Activated naive CD4-positive, alpha-beta T cell treated with anti-CD3 and anti-CD28 coated beads, Interleukin-2, amount 10 ng/mL, durations not matched to agents 7 days and 5 days (primary cell): Measurements from ENCODE around the gene AMIGO1.

Source experiments
- CTCF ChIA-PET: fragments of 350-600 bp; sonication (Branson Sonifier 250); formaldehyde crosslinking; loops from one replicate; lab custom pipeline; 2021; ENCODE audit warnings: antibody characterized with exemption; lab: Charles Lee
- DNase-seq: peaks from one replicate; pipeline ENCODE4 v3.0.0-alpha.2; 2020
- H3K27ac Mint-ChIP-seq: one replicate; pipeline ENCODE4 v1.8.0; 2021; ENCODE audit warnings: mild to moderate bottlenecking, moderate library complexity, mixed read lengths
- H3K27me3 Mint-ChIP-seq: one replicate; pipeline ENCODE4 v1.8.0; 2021; ENCODE audit warnings: mild to moderate bottlenecking, mixed read lengths
- H3K36me3 Mint-ChIP-seq: one replicate; pipeline ENCODE4 v1.8.0; 2021; ENCODE audit warnings: mixed read lengths
- H3K4me1 Mint-ChIP-seq: one replicate; pipeline ENCODE4 v1.8.0; 2021; ENCODE audit warnings: mixed read lengths
- H3K4me3 Mint-ChIP-seq: one replicate; pipeline ENCODE4 v1.8.0; 2021; ENCODE audit warnings: mild to moderate bottlenecking, moderate library complexity, mixed read lengths
- H3K9me3 Mint-ChIP-seq: one replicate; pipeline ENCODE4 v1.8.0; 2021; ENCODE audit warnings: mixed read lengths

The AMIGO1 gene

DNA sequence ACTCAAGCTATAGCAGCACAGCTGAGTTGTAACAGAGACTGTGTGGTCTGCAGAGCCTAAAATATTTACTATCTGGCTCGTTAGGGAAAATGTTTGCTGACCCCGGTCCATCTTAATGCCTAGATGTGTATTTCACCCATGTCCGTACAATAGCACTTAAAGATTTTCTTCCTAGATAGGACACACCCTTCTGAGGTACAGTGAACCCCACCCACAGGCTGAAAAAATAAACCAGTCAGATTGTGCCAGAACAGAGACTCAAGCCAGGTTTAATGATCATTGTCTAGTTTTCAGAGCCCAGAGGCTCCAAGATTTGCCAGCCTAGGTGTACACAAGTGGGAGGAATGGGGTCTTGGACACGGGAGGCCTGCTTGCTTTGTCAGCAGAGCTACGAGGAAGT is 5.6 kb downstream of the AMIGO1 start:
- peaks cover 84% of the 10 kb centered on the region for H3K4me1 Mint-ChIP-seq
- no peaks in the 10 kb centered on the region for H3K9me3 Mint-ChIP-seq
- DNase-seq: no peak
- H3K36me3 Mint-ChIP-seq: peaks cover 53% of the 10 kb centered on the region
- peaks cover 11% of the 10 kb centered on the region for H3K27me3 Mint-ChIP-seq
- CTCF ChIA-PET: interaction anchor here (0.6 to 37.4 kb wide), 3 partner anchors 11 to 226 kb away, joined by 3 to 1080 read pairs (median 112); partner anchors contain the start of genes CYB561D1 and GPR61
- peak overlapping the region; percentile 81 for H3K27ac Mint-ChIP-seq
- peak overlapping the region; percentile 73 for H3K4me3 Mint-ChIP-seq

GRCh38 chr1:109502364-109502851 is 7.1 kb downstream of the AMIGO1 start:
- DNase-seq: peak; percentile 78
- peak overlapping the region; percentile 95 for H3K27ac Mint-ChIP-seq

GRCh38 chr1:109501644-109502363 is 7.7 kb downstream of the AMIGO1 start:
- Mint-ChIP-seq H3K4me1 (peaks cover 84% of the 10 kb centered on the region), H3K27me3 (no peaks in the 10 kb centered on the region), H3K27ac (peak overlapping the region; percentile 95), H3K9me3 (no peaks in the 10 kb centered on the region), H3K4me3 (peak overlapping the region; percentile 74), H3K36me3 (peaks cover 56% of the 10 kb centered on the region)
- DNase-seq: peak; percentile 41
- CTCF ChIA-PET: interaction anchor here (1.0 to 37.4 kb wide), 5 partner anchors 9 to 264 kb away, joined by 3 to 1080 read pairs (median 3); partner anchors contain the start of genes CYB561D1 and GPR61

More at GRCh38 chr1:109502364-109502851, 7.1 kb downstream of the AMIGO1 start:
- H3K27me3 Mint-ChIP-seq: peaks cover 2% of the 10 kb centered on the region
- no peaks in the 10 kb centered on the region for H3K9me3 Mint-ChIP-seq
- peak overlapping the region; percentile 74 for H3K4me3 Mint-ChIP-seq
- CTCF ChIA-PET: interaction anchor here (1.0 to 37.4 kb wide), 6 partner anchors 9 to 264 kb away, joined by 3 to 1080 read pairs (median 3); partner anchors contain the start of genes CYB561D1 and GPR61
- H3K4me1 Mint-ChIP-seq: peaks cover 85% of the 10 kb centered on the region
- peaks cover 54% of the 10 kb centered on the region for H3K36me3 Mint-ChIP-seq

- Mint-ChIP-seq H3K9me3 (no peaks in the 10 kb centered on the region), H3K36me3 (peaks cover 62% of the 10 kb centered on the region), H3K27ac (peak overlapping the region; percentile 95), H3K27me3 (no peaks in the 10 kb centered on the region), H3K4me3 (no peak overlapping the region), H3K4me1 (peaks cover 92% of the 10 kb centered on the region)
- DNase-seq: no peak
- CTCF ChIA-PET: interaction anchor here (1.4 to 37.4 kb wide), 5 partner anchors 8 to 31 kb away, joined by 4 to 1080 read pairs (median 18); partner anchors contain the start of genes AMIGO1, CYB561D1 and GPR61
Measured at GRCh38 chr1:109500941-109501381, 8.6 kb downstream of the AMIGO1 start.

DNA sequence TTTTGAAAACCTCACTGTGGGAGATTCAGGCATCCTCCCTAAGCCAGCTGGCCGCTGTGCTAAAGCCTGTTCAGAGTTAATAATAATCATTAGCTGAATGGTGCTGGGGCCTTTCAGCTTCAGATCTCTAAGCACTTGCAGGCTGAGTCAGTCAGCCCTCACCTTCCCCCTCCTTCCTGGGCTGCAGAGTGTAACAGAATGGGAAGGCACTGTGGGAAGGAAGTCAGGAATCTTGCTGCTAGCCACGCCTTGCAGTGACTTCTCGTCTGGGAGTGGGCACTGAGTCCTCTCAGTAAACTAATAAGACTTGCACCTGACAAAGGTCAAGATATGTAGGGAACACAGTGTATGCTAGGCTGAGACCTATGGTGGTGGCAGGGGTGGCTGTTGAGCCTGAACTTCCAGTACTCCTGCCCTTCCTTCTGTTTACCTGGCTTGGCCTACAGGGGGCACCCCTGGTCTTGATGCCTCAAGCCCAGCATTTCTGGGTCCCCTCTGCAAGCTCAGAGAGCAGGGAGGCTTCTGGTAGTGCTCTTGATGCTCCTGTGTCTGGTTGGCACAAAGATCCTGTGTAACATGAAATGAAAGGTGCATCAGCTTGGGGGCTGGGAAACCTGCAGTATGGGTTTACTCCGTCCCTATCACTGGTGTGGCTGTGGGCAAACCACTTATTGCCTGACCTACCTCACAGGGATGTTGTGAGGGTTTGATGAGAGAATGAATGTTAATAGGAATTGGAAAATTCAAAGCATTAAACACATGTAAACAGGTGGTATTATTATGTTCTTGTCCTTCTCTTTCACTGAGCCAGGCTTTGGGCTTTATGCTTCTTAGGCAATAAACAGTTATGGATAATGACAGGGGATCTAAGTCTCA is 9.6 kb downstream of the AMIGO1 start:
- Mint-ChIP-seq H3K36me3 (peaks cover 61% of the 10 kb centered on the region), H3K9me3 (no peaks in the 10 kb centered on the region), H3K4me1 (peaks cover 94% of the 10 kb centered on the region), H3K27me3 (no peaks in the 10 kb centered on the region), H3K27ac (peak overlapping the region; percentile 95), H3K4me3 (no peak overlapping the region)
- CTCF ChIA-PET: interaction anchor here (0.7 to 37.4 kb wide), 11 partner anchors 10 to 671 kb away, joined by 3 to 1080 read pairs (median 4); partner anchors contain the start of genes AMIGO1, ATXN7L2, GPR61 and PSMA5
- peak; percentile 80 for DNase-seq

DNA sequence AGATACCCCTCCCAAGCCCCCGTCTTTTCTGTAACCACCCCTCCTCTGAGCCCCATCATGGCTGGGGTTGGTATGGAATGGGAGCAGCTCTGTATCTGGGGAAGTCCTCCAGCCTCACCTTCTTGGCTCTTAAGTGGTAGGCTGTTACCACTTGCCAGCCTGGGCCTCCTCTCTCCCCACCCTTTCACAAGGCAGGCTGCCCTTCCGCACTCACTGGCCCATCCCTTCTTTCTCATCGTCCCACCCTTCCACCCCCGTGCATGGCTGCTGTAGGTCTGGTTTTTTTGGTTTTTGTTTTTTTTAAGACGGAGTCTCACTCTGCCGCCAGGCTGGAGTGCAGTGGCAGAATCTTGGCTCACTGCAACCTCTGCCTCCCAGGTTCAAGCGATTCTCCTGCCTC is 10.4 kb downstream of the AMIGO1 start:
- Mint-ChIP-seq H3K9me3 (no peaks in the 10 kb centered on the region), H3K27me3 (no peaks in the 10 kb centered on the region), H3K4me3 (no peak overlapping the region), H3K4me1 (peaks cover 93% of the 10 kb centered on the region), H3K36me3 (peaks cover 62% of the 10 kb centered on the region), H3K27ac (peak overlapping the region; percentile 49)
- CTCF ChIA-PET: interaction anchor here (0.7 to 37.4 kb wide), 11 partner anchors 8 to 670 kb away, joined by 3 to 1080 read pairs (median 7); partner anchors contain the start of genes AMIGO1, GPR61 and PSMA5
- no peak for DNase-seq

DNA sequence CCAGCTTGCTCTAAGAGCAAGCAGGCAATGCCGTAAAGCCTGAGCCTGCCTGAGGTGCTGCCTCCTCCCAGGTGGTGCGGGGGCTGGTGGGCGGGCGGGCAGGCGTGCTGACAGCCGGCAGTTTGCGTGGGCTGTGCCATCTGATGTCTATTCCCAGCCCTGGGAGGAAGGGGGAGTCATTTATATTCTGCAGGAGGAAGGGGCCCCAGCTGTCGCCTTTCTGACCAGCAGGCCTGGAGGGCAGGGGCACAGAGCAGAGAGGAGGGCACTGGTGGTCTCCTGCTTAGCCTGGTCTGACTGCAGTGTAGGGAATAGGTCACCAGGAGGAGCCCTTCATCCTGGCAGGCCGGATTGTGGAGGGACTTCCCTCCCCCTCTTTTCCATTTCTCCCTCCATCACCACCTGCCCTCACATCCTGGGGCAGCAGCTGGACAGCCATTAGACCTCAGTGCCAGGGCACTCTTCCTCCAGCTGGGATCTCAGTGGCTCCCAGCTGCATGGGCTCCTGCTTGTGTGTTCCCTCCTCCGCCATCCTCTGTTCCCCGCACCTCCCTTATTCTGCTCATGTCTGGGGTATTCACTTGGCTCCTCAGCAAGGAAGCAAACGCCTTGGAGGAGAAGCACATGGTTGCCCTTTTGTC is 11.2 kb downstream of the AMIGO1 start:
- H3K27me3 Mint-ChIP-seq: no peaks in the 10 kb centered on the region
- H3K4me3 Mint-ChIP-seq: no peak overlapping the region
- CTCF ChIA-PET: interaction anchor here (0.7 to 37.4 kb wide), 12 partner anchors 8 to 670 kb away, joined by 3 to 1080 read pairs (median 6); partner anchors contain the start of genes AMPD2, ATXN7L2, GNAT2 and GPR61
- H3K36me3 Mint-ChIP-seq: peaks cover 61% of the 10 kb centered on the region
- H3K4me1 Mint-ChIP-seq: peaks cover 91% of the 10 kb centered on the region
- H3K9me3 Mint-ChIP-seq: no peaks in the 10 kb centered on the region
- peak; percentile 59 for DNase-seq
- H3K27ac Mint-ChIP-seq: peak overlapping the region; percentile 72

- Mint-ChIP-seq H3K27me3 (no peaks in the 10 kb centered on the region), H3K36me3 (peaks cover 56% of the 10 kb centered on the region), H3K4me3 (no peak overlapping the region), H3K4me1 (peaks cover 88% of the 10 kb centered on the region), H3K9me3 (no peaks in the 10 kb centered on the region), H3K27ac (peak overlapping the region; percentile 37)
- no peak for DNase-seq
- CTCF ChIA-PET: interaction anchor here (0.7 to 37.4 kb wide), 12 partner anchors 7 to 215 kb away, joined by 3 to 1080 read pairs (median 5); partner anchors contain the start of genes AMPD2, ATXN7L2, GNAT2 and GPR61
Measured at GRCh38 chr1:109497449-109498160, 11.9 kb downstream of the AMIGO1 start.

GRCh38 chr1:109495738-109496137 is 13.8 kb downstream of the AMIGO1 start:
- peaks cover 54% of the 10 kb centered on the region for H3K36me3 Mint-ChIP-seq
- peak overlapping the region; percentile 97 for H3K4me3 Mint-ChIP-seq
- H3K27ac Mint-ChIP-seq: no peak overlapping the region
- no peak for DNase-seq
- no peaks in the 10 kb centered on the region for H3K27me3 Mint-ChIP-seq
- H3K9me3 Mint-ChIP-seq: no peaks in the 10 kb centered on the region
- H3K4me1 Mint-ChIP-seq: peaks cover 72% of the 10 kb centered on the region
- CTCF ChIA-PET: interaction anchor here (6.2 to 37.4 kb wide), 3 partner anchors 10 to 36 kb away, joined by 35 to 1080 read pairs (median 112); partner anchors contain the start of genes AMIGO1, ATXN7L2 and GPR61

GRCh38 chr1:109493805-109494539 is 15.6 kb downstream of the AMIGO1 start, which contains the start of gene CYB561D1:
Gene CYB561D1, plus strand, starts transcription at chr1:109494094. Its CDS starts 46 bp downstream, at chr1:109494140.
- CTCF ChIA-PET: interaction anchor here (1.2 to 37.4 kb wide), 9 partner anchors 10 to 123 kb away, joined by 3 to 1080 read pairs (median 7); partner anchors contain the start of genes AMIGO1, ATXN7L2 and GPR61
- DNase-seq: peak; percentile 92
- peak within 1 kb of the TSS; percentile 97 for H3K4me3 Mint-ChIP-seq
- no peaks in the 10 kb centered on the region for H3K9me3 Mint-ChIP-seq
- peaks cover 59% of the 10 kb centered on the region for H3K4me1 Mint-ChIP-seq
- H3K36me3 Mint-ChIP-seq: peaks cover 43% of the 10 kb centered on the region
- H3K27me3 Mint-ChIP-seq: no peaks in the 10 kb centered on the region
- peak within 1 kb of the TSS; percentile 84 for H3K27ac Mint-ChIP-seq

DNA sequence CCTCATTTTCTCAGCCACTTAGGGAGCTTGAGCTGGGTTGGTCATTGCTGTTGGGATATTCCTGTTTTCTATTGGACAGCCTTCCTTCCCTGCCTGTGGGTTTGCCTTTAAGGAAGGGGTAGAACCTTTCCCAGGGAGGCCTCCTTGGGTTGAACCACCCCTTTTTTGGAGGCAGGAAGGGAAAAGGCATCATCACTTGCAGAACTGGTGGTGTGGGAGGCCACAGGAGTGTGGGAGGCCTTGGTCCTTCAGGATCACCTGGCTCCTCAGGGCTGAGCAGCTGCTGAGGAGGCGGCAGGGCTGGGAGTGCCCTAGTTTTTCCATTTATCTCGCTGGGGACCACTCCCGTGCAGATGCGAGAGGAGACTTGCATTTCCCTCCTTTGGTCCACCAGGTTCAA is 16.3 kb downstream of the AMIGO1 start:
- no peak for DNase-seq
- peaks cover 53% of the 10 kb centered on the region for H3K4me1 Mint-ChIP-seq
- CTCF ChIA-PET: interaction anchor here (0.7 to 37.4 kb wide), 12 partner anchors 10 to 403 kb away, joined by 3 to 1080 read pairs (median 6); partner anchors contain the start of genes AMIGO1, ATXN7L2, GPR61 and TMEM167B
- no peaks in the 10 kb centered on the region for H3K9me3 Mint-ChIP-seq
- peaks cover 41% of the 10 kb centered on the region for H3K36me3 Mint-ChIP-seq
- no peaks in the 10 kb centered on the region for H3K27me3 Mint-ChIP-seq
- H3K27ac Mint-ChIP-seq: no peak overlapping the region
- peak overlapping the region; percentile 97 for H3K4me3 Mint-ChIP-seq
